ENCODE data around the gene ARL5C. TPM values are rescaled to one million over a fixed set of nuclear protein-coding genes. Genes with fewer than 3 reads are reported as not detected.

Gene ARL5C
- total and polyA plus RNA-seq, 2 donors (not counting 1 experiment from before 2014, with no cell fraction given): not detected

DNA sequence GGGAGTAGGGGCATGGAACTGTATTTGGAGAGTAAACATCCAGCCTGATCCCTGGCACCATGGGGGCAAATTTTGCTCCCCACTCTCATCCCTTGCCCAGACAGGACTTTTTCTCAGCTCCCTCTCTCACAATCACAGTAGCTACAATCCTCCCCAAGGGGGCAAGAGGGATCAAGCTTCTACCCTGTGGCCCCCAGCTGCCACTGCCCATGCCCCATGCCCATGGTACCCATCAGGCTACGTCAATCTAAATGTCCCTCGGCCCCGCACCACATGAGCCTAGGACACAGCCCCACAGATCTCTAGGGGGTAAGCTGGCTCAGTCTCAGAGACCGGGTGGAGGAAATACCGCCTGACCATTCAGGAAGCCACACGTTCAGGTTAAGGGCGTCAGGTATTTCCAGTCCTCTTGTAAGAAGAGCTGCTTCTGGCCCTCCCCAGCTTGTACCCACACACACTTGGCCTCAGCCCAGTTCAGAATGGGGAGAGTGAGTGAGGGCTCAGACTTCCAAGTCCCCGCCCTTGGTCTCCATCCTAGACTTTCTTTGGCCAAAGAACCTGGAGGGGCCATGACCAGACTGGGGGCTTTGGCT lies 29.7 kb upstream of the ARL5C start:
- intact Hi-C loops (cut with micrococcal nuclease): loop anchor here (5.0 kb wide), 1 partner anchor 43 kb away; the partner anchor contains the start of gene PLXDC1
- peaks cover 34% of the 10 kb centered on the region for H3K4me1 Mint-ChIP-seq
- H3K9me3 Mint-ChIP-seq (ENCODE audit: insufficient read depth): no peaks in the 10 kb centered on the region
- peak overlapping the region; percentile 80 for H3K4me3 Mint-ChIP-seq
- H3K27me3 ChIP-seq (replicated peaks in 1 of 4; ENCODE audit: control extremely low read depth in 1 of 4, control insufficient read depth in 3 of 4, insufficient read depth in 4 of 4, low read length in 3 of 4): no peaks in the 10 kb centered on the region
- no peaks in the 10 kb centered on the region for H3K27me3 Mint-ChIP-seq
- peak; percentile 46 for DNase-seq
- H3K27ac ChIP-seq (ENCODE audit: low read length in 2 of 2): no peak overlapping the region
- H3K9me3 ChIP-seq (ENCODE audit: control extremely low read depth in 1 of 3, control insufficient read depth in 2 of 3, insufficient read depth in 1 of 3, low read length in 2 of 3): no peaks in the 10 kb centered on the region
- peak overlapping the region; percentile 98 for H3K4me2 ChIP-seq (replicated peaks; ENCODE audit: low read depth, low read length, poor library complexity, severe bottlenecking)
- H4K20me1 ChIP-seq (ENCODE audit: control insufficient read depth, insufficient read depth, low read length, poor library complexity, severe bottlenecking): peaks cover 7% of the 10 kb centered on the region
- peaks cover 8% of the 10 kb centered on the region for H3K79me2 ChIP-seq (ENCODE audit: control insufficient read depth, insufficient read depth, low read length)
- peaks cover 25 to 41% of the 10 kb centered on the region in 2 donors for H3K4me1 ChIP-seq (ENCODE audit: control insufficient read depth in 2 of 2, insufficient read depth in 2 of 2, low read length in 2 of 2)
- WGBS (ENCODE audit: insufficient coverage): 10% methylated on average over 7 of the region's 8 CpGs
- H3K4me3 ChIP-seq (ENCODE audit: control extremely low read depth in 1 of 5, extremely low read depth in 1 of 5, insufficient read depth in 1 of 5, low read depth in 2 of 5, low read length in 4 of 5): no peak overlapping the region
- TF ChIP-seq EZH2 (IDR thresholded peaks at IDR 0.05; ENCODE audit: borderline replicate concordance, insufficient read depth, low read depth, low read length, poor library complexity, severe bottlenecking): no peak
- CTCF ChIA-PET: interaction anchor here (0.6 to 3.4 kb wide), 4 partner anchors 11 to 131 kb away, joined by 3 to 12 read pairs (median 9); no protein-coding TSS in a partner anchor
- no peak overlapping the region for H3K9ac ChIP-seq (ENCODE audit: low read length)
- peak overlapping the region; percentile 22 for H2AFZ ChIP-seq (ENCODE audit: insufficient read depth, low read depth, low read length, poor library complexity, severe bottlenecking)
- no peak for ATAC-seq (ENCODE audit: low read depth)
- no peaks in the 10 kb centered on the region for H3K36me3 ChIP-seq (replicated peaks in 1 of 2; ENCODE audit: control extremely low read depth in 1 of 2, control insufficient read depth in 1 of 2, extremely low read depth in 1 of 2, insufficient read depth in 2 of 2, low read length in 1 of 2)
- POLR2A ChIA-PET: interaction anchor here (0.6 to 1.1 kb wide), 2 partner anchors 11 to 736 kb away, joined by 3 to 6 read pairs; no protein-coding TSS in a partner anchor
- H3K27ac Mint-ChIP-seq: peak overlapping the region; percentile 15

DNA sequence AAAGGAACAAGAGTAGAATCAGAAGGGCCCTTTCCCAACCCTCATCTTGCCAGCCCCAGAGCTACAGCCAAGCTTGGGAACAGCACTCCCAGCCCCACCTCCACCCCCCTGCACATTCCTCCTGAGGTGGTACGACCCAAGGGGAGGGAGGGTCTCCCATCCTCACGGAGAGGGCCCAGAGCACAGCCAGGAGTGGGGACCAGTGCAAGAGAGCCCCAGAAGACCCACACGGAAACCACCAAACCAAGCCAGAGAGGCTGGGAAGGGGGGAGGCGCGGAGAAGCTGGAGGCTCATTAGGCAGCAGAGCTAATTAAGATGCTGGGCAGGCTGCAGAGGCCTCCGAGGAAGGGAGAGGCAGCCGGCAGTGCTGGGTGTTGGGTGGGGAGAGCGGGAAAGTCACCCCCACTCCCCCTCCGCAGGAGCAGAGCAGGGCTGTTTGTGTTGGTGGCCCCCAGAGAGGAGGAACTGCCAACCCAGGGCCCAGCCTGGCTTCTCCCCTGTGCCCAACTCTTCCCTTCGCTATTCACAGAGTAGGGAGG lies 29.1 kb upstream of the ARL5C start:
- Histone ChIP-seq H3K36me3 (replicated peaks in 1 of 2; ENCODE audit: control extremely low read depth in 1 of 2, control insufficient read depth in 1 of 2, extremely low read depth in 1 of 2, insufficient read depth in 2 of 2, low read length in 1 of 2) (no peaks in the 10 kb centered on the region), H3K4me2 (replicated peaks; ENCODE audit: low read depth, low read length, poor library complexity, severe bottlenecking) (no peak overlapping the region), H3K27ac (ENCODE audit: low read length in 2 of 2) (no peak overlapping the region), H3K9ac (ENCODE audit: low read length) (no peak overlapping the region), H3K4me1 (ENCODE audit: control insufficient read depth in 2 of 2, insufficient read depth in 2 of 2, low read length in 2 of 2) (peaks cover 25 to 40% of the 10 kb centered on the region in 2 donors), H2AFZ (ENCODE audit: insufficient read depth, low read depth, low read length, poor library complexity, severe bottlenecking) (no peak overlapping the region), H3K79me2 (ENCODE audit: control insufficient read depth, insufficient read depth, low read length) (peaks cover 2% of the 10 kb centered on the region), H3K27me3 (replicated peaks in 1 of 4; ENCODE audit: control extremely low read depth in 1 of 4, control insufficient read depth in 3 of 4, insufficient read depth in 4 of 4, low read length in 3 of 4) (no peaks in the 10 kb centered on the region), H4K20me1 (ENCODE audit: control insufficient read depth, insufficient read depth, low read length, poor library complexity, severe bottlenecking) (peaks cover 7% of the 10 kb centered on the region), H3K4me3 (ENCODE audit: control extremely low read depth in 1 of 5, extremely low read depth in 1 of 5, insufficient read depth in 1 of 5, low read depth in 2 of 5, low read length in 4 of 5) (no peak overlapping the region), H3K9me3 (ENCODE audit: control extremely low read depth in 1 of 3, control insufficient read depth in 2 of 3, insufficient read depth in 1 of 3, low read length in 2 of 3) (no peaks in the 10 kb centered on the region)
- POLR2A ChIA-PET: interaction anchor here (1.1 kb wide), 1 partner anchor 11 kb away, joined by 3 read pairs; no protein-coding TSS in a partner anchor
- WGBS (ENCODE audit: insufficient coverage): 100% methylated on average over 3 of the region's 10 CpGs
- no peaks in the 10 kb centered on the region for H3K9me3 Mint-ChIP-seq (ENCODE audit: insufficient read depth)
- DNase-seq (no peak), ATAC-seq (ENCODE audit: low read depth) (no peak)
- H3K27ac Mint-ChIP-seq: peak overlapping the region; percentile 32
- peak overlapping the region; percentile 80 for H3K4me3 Mint-ChIP-seq
- H3K4me1 Mint-ChIP-seq: peaks cover 31% of the 10 kb centered on the region
- no peaks in the 10 kb centered on the region for H3K27me3 Mint-ChIP-seq
- TF ChIP-seq, protein P1, sequence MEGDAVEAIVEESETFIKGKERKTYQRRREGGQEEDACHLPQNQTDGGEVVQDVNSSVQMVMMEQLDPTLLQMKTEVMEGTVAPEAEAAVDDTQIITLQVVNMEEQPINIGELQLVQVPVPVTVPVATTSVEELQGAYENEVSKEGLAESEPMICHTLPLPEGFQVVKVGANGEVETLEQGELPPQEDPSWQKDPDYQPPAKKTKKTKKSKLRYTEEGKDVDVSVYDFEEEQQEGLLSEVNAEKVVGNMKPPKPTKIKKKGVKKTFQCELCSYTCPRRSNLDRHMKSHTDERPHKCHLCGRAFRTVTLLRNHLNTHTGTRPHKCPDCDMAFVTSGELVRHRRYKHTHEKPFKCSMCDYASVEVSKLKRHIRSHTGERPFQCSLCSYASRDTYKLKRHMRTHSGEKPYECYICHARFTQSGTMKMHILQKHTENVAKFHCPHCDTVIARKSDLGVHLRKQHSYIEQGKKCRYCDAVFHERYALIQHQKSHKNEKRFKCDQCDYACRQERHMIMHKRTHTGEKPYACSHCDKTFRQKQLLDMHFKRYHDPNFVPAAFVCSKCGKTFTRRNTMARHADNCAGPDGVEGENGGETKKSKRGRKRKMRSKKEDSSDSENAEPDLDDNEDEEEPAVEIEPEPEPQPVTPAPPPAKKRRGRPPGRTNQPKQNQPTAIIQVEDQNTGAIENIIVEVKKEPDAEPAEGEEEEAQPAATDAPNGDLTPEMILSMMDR (IDR thresholded peaks at IDR 0.05): no peak
- no peak for TF ChIP-seq EZH2 (IDR thresholded peaks at IDR 0.05; ENCODE audit: borderline replicate concordance, insufficient read depth, low read depth, low read length, poor library complexity, severe bottlenecking)
- CTCF ChIA-PET: interaction anchor here (0.6 to 3.4 kb wide), 4 partner anchors 12 to 132 kb away, joined by 3 to 12 read pairs (median 8); no protein-coding TSS in a partner anchor
- intact Hi-C loops (cut with micrococcal nuclease): loop anchor here (5.0 kb wide), 1 partner anchor 43 kb away; the partner anchor contains the start of gene PLXDC1

Data from B cell (primary cell).